B cell (primary cell): ENCODE data around the gene AQP9. TPM values are rescaled to one million over a fixed set of nuclear protein-coding genes. Genes with fewer than 3 reads are reported as not detected.

Source experiments
- ATAC-seq: fragments of 200-7000 bp; cut with Tn5 transposase; one replicate; pipeline ENCODE4 v1.10.0; 2021; ENCODE audit warnings: low read depth, mild to moderate bottlenecking, moderate number of reproducible peaks, moderate library complexity
- CTCF ChIA-PET: fragments of 350-600 bp; sonication (Branson Sonifier 250); formaldehyde crosslinking; loops from one replicate; lab custom pipeline; 2021; ENCODE audit warnings: antibody characterized with exemption, inconsistent platforms; lab: Charles Lee
- POLR2A ChIA-PET: fragments of 350-600 bp; sonication (Branson Sonifier 250); formaldehyde crosslinking; loops from one replicate; lab custom pipeline; 2021; ENCODE audit warnings: antibody characterized with exemption; lab: Charles Lee
- DNase-seq: peaks from one replicate; pipeline ENCODE4 v3.0.0; 2013
- H2AFZ ChIP-seq: 2 replicates; pipeline ENCODE4 v1.6.1; 2012; ENCODE audit warnings: mild to moderate bottlenecking, low read depth, low read length; ENCODE audit not compliant: insufficient read depth, poor library complexity, severe bottlenecking
- H3K27ac ChIP-seq, 2 donors: 1 replicate in 1 of 2; 2 replicates in 1 of 2; pipeline ENCODE4 v1.5.1; 2012 to 2013; ENCODE audit warnings: low read length in 2 of 2, mild to moderate bottlenecking in 2 of 2, moderate library complexity in 1 of 2
- H3K27me3 ChIP-seq, 4 experiments: fragments of 200-600 bp in 1 of 4; sonication (generic) in 1 of 4; replicated peaks in 1 of 4; 1 replicate in 2 of 4; 2 replicates in 2 of 4; pipeline versions ENCODE4 v1.6.1 to v1.7.0; 2013 to 2016; ENCODE audit warnings: low read length in 3 of 4, mild to moderate bottlenecking in 2 of 4, mixed read lengths in 1 of 4, moderate library complexity in 1 of 4; ENCODE audit not compliant: insufficient read depth in 4 of 4, control insufficient read depth in 3 of 4; ENCODE audit errors: control extremely low read depth in 1 of 4
- H3K36me3 ChIP-seq, 2 experiments: replicated peaks in 1 of 2; 1 replicate in 1 of 2; 2 replicates in 1 of 2; pipeline versions ENCODE4 v1.6.1 to v1.7.1; 2013; ENCODE audit warnings: low read length in 1 of 2; ENCODE audit not compliant: insufficient read depth in 2 of 2, control insufficient read depth in 1 of 2; ENCODE audit errors: control extremely low read depth in 1 of 2, extremely low read depth in 1 of 2
- H3K4me1 ChIP-seq, 2 donors: fragments of 200-600 bp in 1 of 2; sonication (generic) in 1 of 2; 1 replicate in 1 of 2; 2 replicates in 1 of 2; pipeline versions ENCODE4 v1.5.1 to v1.6.1; 2013 to 2017; ENCODE audit warnings: low read length in 2 of 2; ENCODE audit not compliant: control insufficient read depth in 2 of 2, insufficient read depth in 2 of 2
- H3K4me2 ChIP-seq: replicated peaks from 2 replicates; pipeline ENCODE3; 2012; ENCODE audit warnings: mild to moderate bottlenecking, low read depth, low read length; ENCODE audit not compliant: poor library complexity, severe bottlenecking
- H3K4me3 ChIP-seq, 5 experiments: fragments of 200-600 bp in 1 of 5; sonication (generic) in 1 of 5; 1 replicate in 3 of 5; 2 replicates in 2 of 5; pipeline versions ENCODE4 v1.5.1 to v1.7.0; 2011 to 2016; ENCODE audit warnings: low read length in 4 of 5, mild to moderate bottlenecking in 4 of 5, low read depth in 2 of 5, control low read depth in 1 of 5, moderate library complexity in 1 of 5; ENCODE audit not compliant: insufficient read depth in 1 of 5; ENCODE audit errors: control extremely low read depth in 1 of 5, extremely low read depth in 1 of 5
- H3K79me2 ChIP-seq: fragments of 200-600 bp; sonication (generic); one replicate; pipeline ENCODE4 v1.6.0; 2016; ENCODE audit warnings: low read length; ENCODE audit not compliant: control insufficient read depth, insufficient read depth
- H3K9ac ChIP-seq: fragments of 200-600 bp; sonication (generic); 2 replicates; pipeline ENCODE4 v1.6.1; 2017; ENCODE audit warnings: mild to moderate bottlenecking, low read length, moderate library complexity
- H3K9me3 ChIP-seq, 3 donors: one replicate each; pipeline versions ENCODE4 v1.6.1 to v1.7.1; 2013; ENCODE audit warnings: low read length in 2 of 3; ENCODE audit not compliant: control insufficient read depth in 2 of 3, insufficient read depth in 1 of 3; ENCODE audit errors: control extremely low read depth in 1 of 3
- H4K20me1 ChIP-seq: 2 replicates; pipeline ENCODE4 v1.6.0; 2012; ENCODE audit warnings: mild to moderate bottlenecking, low read length; ENCODE audit not compliant: insufficient read depth, control insufficient read depth, poor library complexity, severe bottlenecking
- H3K27ac Mint-ChIP-seq: one replicate; pipeline ENCODE4 v1.8.0; 2021; ENCODE audit warnings: mixed read lengths
- H3K27me3 Mint-ChIP-seq: one replicate; pipeline ENCODE4 v1.8.0; 2021; ENCODE audit warnings: mixed read lengths
- H3K4me1 Mint-ChIP-seq: one replicate; pipeline ENCODE4 v1.8.0; 2021; ENCODE audit warnings: mixed read lengths
- H3K4me3 Mint-ChIP-seq: one replicate; pipeline ENCODE4 v1.8.0; 2021; ENCODE audit warnings: mixed read lengths
- H3K9me3 Mint-ChIP-seq: one replicate; pipeline ENCODE4 v1.8.0; 2022; ENCODE audit warnings: mixed read lengths; ENCODE audit not compliant: insufficient read depth
- CTCF ChIP-seq: fragments of 200-600 bp; IDR thresholded peaks from one replicate; pipeline ENCODE4 v1.8.0; 2022; ENCODE audit warnings: antibody characterized with exemption, mild to moderate bottlenecking
- EZH2 ChIP-seq: IDR thresholded peaks from 2 replicates; pipeline ENCODE4 v1.6.1; 2012; ENCODE audit warnings: borderline replicate concordance, low read depth, mild to moderate bottlenecking, moderate library complexity, low read length; ENCODE audit not compliant: insufficient read depth, poor library complexity, severe bottlenecking
- WGBS: methylation state at CpG from one replicate; pipeline ENCODE4 v1.1.5; 2013; ENCODE audit warnings: missing lambda C conversion rate; ENCODE audit not compliant: insufficient coverage; 5-methylcytosine and 5-hydroxymethylcytosine counted together
- intact Hi-C: fragments of 100-400 bp; cut with micrococcal nuclease; formaldehyde crosslinking; loops from one replicate; pipeline ENCODE4 v1.10.0; 2022
- polyA plus RNA-seq: library from polyadenylated mRNA; depleted of rRNA; stranded (reverse); fragments of >200 nt; gene quantifications from 2 replicates; pipeline ENCODE4 v1.2.3, GENCODE V29; 2012
- total RNA-seq, 2 donors: library from RNA; stranded (reverse); fragments of 120-200 nt in 1 of 2; gene quantifications; 1 replicate in 1 of 2; 2 replicates in 1 of 2; pipeline versions ENCODE4 v1.2.3 to v1.2.4, GENCODE V29; 2013 to 2022

Gene AQP9
- total and polyA plus RNA-seq, 2 donors (not counting 1 experiment from before 2014, with no cell fraction given): 0.10 TPM; not detected in 1

- no peaks in the 10 kb centered on the region for H4K20me1 ChIP-seq
- ATAC-seq: no peak
- TF ChIP-seq CTCF (no peak), EZH2 (no peak)
- Mint-ChIP-seq H3K27me3 (peaks cover 16% of the 10 kb centered on the region), H3K4me3 (no peak overlapping the region), H3K9me3 (no peaks in the 10 kb centered on the region), H3K4me1 (no peaks in the 10 kb centered on the region), H3K27ac (no peak overlapping the region)
- ChIA-PET POLR2A (no interaction called here), CTCF (no interaction called here)
- H3K27me3 ChIP-seq: no peaks in the 10 kb centered on the region
- WGBS: 80% methylated on average over 1 of the region's 1 CpG
- no peak for DNase-seq
- no peak overlapping the region for H3K4me3 ChIP-seq
- intact Hi-C loops: no loop called here
- peaks cover 0 to 4% (median 3%) of the 10 kb centered on the region in 3 donors for H3K9me3 ChIP-seq
- H3K9ac ChIP-seq: no peak overlapping the region
- H3K4me2 ChIP-seq: no peak overlapping the region
- H3K36me3 ChIP-seq: no peaks in the 10 kb centered on the region
- H3K79me2 ChIP-seq: no peaks in the 10 kb centered on the region
- H3K27ac ChIP-seq: no peak overlapping the region
- H3K4me1 ChIP-seq: no peaks in the 10 kb centered on the region
- no peak overlapping the region for H2AFZ ChIP-seq
These were observed 13.6 kb upstream of the AQP9 start for GRCh38 chr15:58124585-58124984.

DNA sequence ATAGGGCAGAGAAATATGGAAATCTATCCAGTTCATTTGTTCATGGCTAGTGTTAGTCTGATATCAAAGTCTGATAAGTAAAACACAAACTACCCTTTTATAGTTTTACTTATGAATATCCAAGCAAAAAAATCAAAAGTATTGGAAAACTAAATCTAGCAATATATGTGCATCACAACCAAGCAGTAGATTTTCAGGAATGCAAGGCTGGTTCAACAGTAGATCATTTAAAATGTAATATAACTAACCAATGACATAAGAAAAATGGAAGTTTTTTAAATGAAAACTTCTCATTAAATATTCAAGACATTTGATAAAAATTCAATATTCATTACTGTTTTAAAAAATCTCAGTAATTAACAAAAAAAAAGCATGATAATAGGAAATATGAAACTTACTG is 12.8 kb upstream of the AQP9 start:
- Histone ChIP-seq H3K4me1 (no peaks in the 10 kb centered on the region), H2AFZ (no peak overlapping the region), H4K20me1 (no peaks in the 10 kb centered on the region), H3K9me3 (peaks cover 0 to 4% (median 3%) of the 10 kb centered on the region in 3 donors), H3K36me3 (no peaks in the 10 kb centered on the region), H3K27ac (no peak overlapping the region), H3K79me2 (no peaks in the 10 kb centered on the region), H3K4me2 (no peak overlapping the region), H3K9ac (no peak overlapping the region), H3K27me3 (no peaks in the 10 kb centered on the region), H3K4me3 (no peak overlapping the region)
- no peak overlapping the region for H3K4me3 Mint-ChIP-seq
- ATAC-seq (no peak), DNase-seq (no peak)
- CTCF ChIA-PET: no interaction called here
- H3K27ac Mint-ChIP-seq: no peak overlapping the region
- H3K27me3 Mint-ChIP-seq: peaks cover 13% of the 10 kb centered on the region
- no peak for TF ChIP-seq CTCF
- TF ChIP-seq EZH2: no peak
- intact Hi-C loops: no loop called here
- H3K4me1 Mint-ChIP-seq: no peaks in the 10 kb centered on the region
- no peaks in the 10 kb centered on the region for H3K9me3 Mint-ChIP-seq
- POLR2A ChIA-PET: no interaction called here
